ENCODE results near the gene LRP4. TPM values are rescaled to one million over a fixed set of nuclear protein-coding genes. Genes with fewer than 3 reads are reported as not detected.

The LRP4 gene
- total and polyA plus RNA-seq, 2 of the 8 experiments (the other 6 are each of a cell fraction or from before 2014, with no cell fraction given): 5.4 to 22.1 TPM

GRCh38 chr11:46901156-46901555, 17.2 kb downstream of the LRP4 start:
- Histone ChIP-seq H3K79me1 (ENCODE audit: low read depth, low read length) (peaks cover 6% of the 10 kb centered on the region), H3K4ac (replicated peaks; ENCODE audit: insufficient read length, low read depth, low read length) (no peak overlapping the region), H2AK5ac (ENCODE audit: low read depth, low read length) (no peak overlapping the region), H3K23ac (ENCODE audit: insufficient read length) (no peak overlapping the region), H3K27ac (ENCODE audit: low read depth, low read length) (no peak overlapping the region), H3K4me2 (ENCODE audit: insufficient read depth in 1 of 2, low read depth in 2 of 2, low read length in 2 of 2) (no peak overlapping the region), H3K36me3 (ENCODE audit: control insufficient read depth in 2 of 4, insufficient read depth in 4 of 4, low read length in 3 of 4) (peaks cover 2 to 13% (median 11%) of the 10 kb centered on the region in 4 experiments; a peak in 6 of 8 replicates), H3K79me2 (ENCODE audit: control insufficient read depth in 1 of 2, insufficient read depth in 2 of 2, low read length in 2 of 2) (0 out of 4 replicates have a peak, but pooled peaks cover 0 to 2% of the 10 kb centered on the region in 2 experiments), H2BK12ac (ENCODE audit: low read depth, low read length) (no peak overlapping the region), H4K5ac (ENCODE audit: insufficient read length, low read depth, low read length) (no peak overlapping the region), H3K56ac (replicated peaks; ENCODE audit: insufficient read length, low read depth, low read length) (no peak overlapping the region), H3K4me1 (replicated peaks in 1 of 4; ENCODE audit: control insufficient read depth in 3 of 4, insufficient read depth in 4 of 4, low read length in 3 of 4) (peaks cover 9 to 15% (median 10%) of the 10 kb centered on the region in 4 experiments), H2BK20ac (ENCODE audit: low read length) (no peak overlapping the region), H3K27me3 (replicated peaks in 1 of 4; ENCODE audit: control insufficient read depth in 3 of 4, extremely low read depth in 1 of 4, insufficient read depth in 3 of 4, low read length in 3 of 4) (no peaks in the 10 kb centered on the region), H2BK120ac (replicated peaks; ENCODE audit: low read depth, low read length) (no peak overlapping the region), H4K8ac (ENCODE audit: extremely low read depth, insufficient read depth, low read length) (no peak overlapping the region), H4K91ac (replicated peaks; ENCODE audit: insufficient read length, low read length) (no peak overlapping the region), H3K4me3 (ENCODE audit: extremely low read depth in 1 of 4, insufficient read depth in 2 of 4, low read depth in 3 of 4, low read length in 4 of 4) (no peak overlapping the region), H3K9ac (replicated peaks in 1 of 4; ENCODE audit: extremely low read depth in 1 of 4, low read depth in 3 of 4, low read length in 3 of 4) (no peak overlapping the region), H2BK15ac (ENCODE audit: low read length) (no peak overlapping the region), H2AFZ (ENCODE audit: low read length) (no peak overlapping the region), H2BK5ac (ENCODE audit: low read depth, low read length) (no peak overlapping the region), H3K23me2 (ENCODE audit: low read depth, low read length) (no peaks in the 10 kb centered on the region), H3K18ac (ENCODE audit: extremely low read depth, low read length) (no peak overlapping the region), H3K9me3 (ENCODE audit: insufficient read depth in 2 of 2, low read depth in 1 of 2, low read length in 1 of 2) (peaks cover 4 to 8% of the 10 kb centered on the region in 2 experiments; a peak in 2 of 4 replicates), H3K14ac (ENCODE audit: insufficient read length) (no peak overlapping the region), H4K20me1 (replicated peaks in 1 of 2; ENCODE audit: control insufficient read depth in 1 of 2, insufficient read depth in 2 of 2, low read length in 2 of 2) (peaks cover 0 to 2% of the 10 kb centered on the region in 2 experiments)
- TF ChIP-seq PHF8 (conservative IDR thresholded peaks at IDR 0.05; ENCODE audit: low read depth, low read length): no peak
- TF ChIP-seq SIRT6 (IDR thresholded peaks at IDR 0.05; ENCODE audit: low read length): no peak
- TF ChIP-seq USF2 (IDR thresholded peaks at IDR 0.05; ENCODE audit: low read length): no peak
- TF ChIP-seq TAF7 (optimal IDR thresholded peaks at IDR 0.05; ENCODE audit: borderline replicate concordance, low read depth, low read length): no peak
- no peak for TF ChIP-seq EGR1 (IDR thresholded peaks at IDR 0.05; ENCODE audit: borderline replicate concordance, low read depth, low read length)
- TF ChIP-seq YY1 (IDR thresholded peaks at IDR 0.05; ENCODE audit: low read depth, low read length): no peak
- no peak for TF ChIP-seq POLR2AphosphoS5 (IDR thresholded peaks at IDR 0.05; ENCODE audit: low read depth, low read length)
- TF ChIP-seq CTBP2 (IDR thresholded peaks at IDR 0.05; ENCODE audit: borderline replicate concordance, insufficient read depth, insufficient read length, low read length): no peak
- TF ChIP-seq SIX5 (IDR thresholded peaks at IDR 0.05; ENCODE audit: low read depth, low read length): no peak
- TF ChIP-seq GTF2F1 (IDR thresholded peaks at IDR 0.05; ENCODE audit: borderline replicate concordance, low read depth, low read length): no peak
- no peak for TF ChIP-seq ZNF274 (IDR thresholded peaks at IDR 0.05; ENCODE audit: borderline replicate concordance, extremely low read depth, low read length)
- TF ChIP-seq NRF1 (IDR thresholded peaks at IDR 0.05; ENCODE audit: low read depth, low read length): no peak
- no peak for TF ChIP-seq CHD2 (IDR thresholded peaks at IDR 0.05; ENCODE audit: low read length)
- TF ChIP-seq RBBP5 (IDR thresholded peaks at IDR 0.05; ENCODE audit: borderline replicate concordance, low read depth, low read length): no peak
- no peak for DNase-seq (ENCODE audit: low read depth in 1 of 2, low spot score in 2 of 2)
- no peak for FAIRE-seq
- CTCF ChIA-PET (ENCODE audit: partially characterized antibody): interaction anchor here (0.6 to 7.5 kb wide), 4 partner anchors 46 to 261 kb away, joined by 3 to 44 read pairs (median 4); no protein-coding TSS in a partner anchor
- WGBS, 2 experiments (ENCODE audit: extremely low coverage in 1 of 2, insufficient coverage in 1 of 2, insufficient read length in 1 of 2, insufficient replicate concordance in 2 of 2, low coverage in 1 of 2, low lambda C conversion rate in 2 of 2, missing lambda C conversion rate in 1 of 2): 100% methylated on average over 3 of the region's 3 CpGs; no CpG with 5 or more reads in 1 of the 2 experiments
- POLR2A ChIA-PET (ENCODE audit: partially characterized antibody): interaction anchor here (1.1 to 1.8 kb wide), 3 partner anchors 12 to 262 kb away, joined by 3 to 8 read pairs (median 3); no protein-coding TSS in a partner anchor
